SU-DHL-6 (cell line): ENCODE results near the gene HYAL1.

Experiments used
- H2AFZ ChIP-seq: fragments of 200-600 bp; sonication (generic); 2 replicates; pipeline ENCODE4 v1.6.1; 2014; ENCODE audit warnings: low read depth, mild to moderate bottlenecking, moderate library complexity, mixed read lengths, antibody characterized with exemption, low read length; ENCODE audit not compliant: severe bottlenecking
- H3F3A ChIP-seq: fragments of 200-600 bp; shearing (Covaris generic); 2 replicates; pipeline ENCODE4 v1.6.0; 2016; ENCODE audit warnings: antibody characterized with exemption, mild to moderate bottlenecking; ENCODE audit not compliant: insufficient read depth
- H3K27ac ChIP-seq: fragments of 200-600 bp; sonication (generic); 2 replicates; pipeline ENCODE4 v1.5.1; 2016; ENCODE audit warnings: low read depth, mild to moderate bottlenecking, low read length, moderate library complexity, mixed read lengths
- H3K27me3 ChIP-seq: fragments of 200-600 bp; sonication (generic), shearing (Covaris generic); 2 replicates; pipeline ENCODE4 v1.6.0; 2014; ENCODE audit warnings: mild to moderate bottlenecking, low read length
- H3K36me3 ChIP-seq: fragments of 200-600 bp; sonication (generic); 2 replicates; pipeline ENCODE4 v1.6.1; 2014; ENCODE audit warnings: mild to moderate bottlenecking, low read length, mixed read lengths
- H3K4me2 ChIP-seq: fragments of 300-600, 200-600 bp; shearing (Covaris generic), sonication (generic); 2 replicates; pipeline ENCODE4 v1.6.0; 2014; ENCODE audit warnings: low read length, low read depth, mild to moderate bottlenecking; ENCODE audit not compliant: poor library complexity, severe bottlenecking
- H3K4me3 ChIP-seq: fragments of 200-600 bp; sonication (generic); 2 replicates; pipeline ENCODE4 v1.5.1; 2014; ENCODE audit warnings: antibody characterized with exemption, low read length, mild to moderate bottlenecking, mixed read lengths; ENCODE audit not compliant: insufficient read depth, poor library complexity, severe bottlenecking
- H3K79me2 ChIP-seq: fragments of 200-600 bp; sonication (generic); 2 replicates; pipeline ENCODE4 v1.6.1; 2014; ENCODE audit warnings: mild to moderate bottlenecking, low read length, moderate library complexity; ENCODE audit not compliant: insufficient read depth
- H3K9ac ChIP-seq: fragments of 200-600 bp; sonication (generic); 2 replicates; pipeline ENCODE4 v1.7.0; 2014; ENCODE audit warnings: mild to moderate bottlenecking, low read length
- H3K9me2 ChIP-seq: fragments of 200-600 bp; sonication (generic); replicated peaks from 2 replicates; pipeline ENCODE4 v1.6.1; 2014; ENCODE audit warnings: low read length; ENCODE audit not compliant: insufficient read depth
- H3K9me3 ChIP-seq: fragments of 200-600 bp; sonication (generic); 2 replicates; pipeline ENCODE4 v1.6.1; 2014; ENCODE audit warnings: low read length, mixed read lengths; ENCODE audit not compliant: insufficient read depth
- H4K20me1 ChIP-seq: fragments of 200-600 bp; sonication (generic); 2 replicates; pipeline ENCODE4 v1.6.1; 2014; ENCODE audit warnings: low read depth, mild to moderate bottlenecking, antibody characterized with exemption, low read length, moderate library complexity, mixed read lengths
- CTCF ChIP-seq: fragments of 200-600 bp; sonication (generic); IDR thresholded peaks from one replicate; pipeline ENCODE4 v1.5.1; 2017; ENCODE audit warnings: antibody characterized with exemption, mild to moderate bottlenecking, low read length, moderate library complexity; ENCODE audit not compliant: insufficient read depth, poor library complexity, severe bottlenecking
- EZH2phosphoT487 ChIP-seq: fragments of 200-600 bp; sonication (generic), shearing (Covaris generic); conservative IDR thresholded peaks from 2 replicates; pipeline ENCODE4 v1.6.1; 2018; ENCODE audit warnings: mild to moderate bottlenecking, antibody characterized with exemption, low read length, moderate library complexity, mixed read lengths

Gene HYAL1

DNA sequence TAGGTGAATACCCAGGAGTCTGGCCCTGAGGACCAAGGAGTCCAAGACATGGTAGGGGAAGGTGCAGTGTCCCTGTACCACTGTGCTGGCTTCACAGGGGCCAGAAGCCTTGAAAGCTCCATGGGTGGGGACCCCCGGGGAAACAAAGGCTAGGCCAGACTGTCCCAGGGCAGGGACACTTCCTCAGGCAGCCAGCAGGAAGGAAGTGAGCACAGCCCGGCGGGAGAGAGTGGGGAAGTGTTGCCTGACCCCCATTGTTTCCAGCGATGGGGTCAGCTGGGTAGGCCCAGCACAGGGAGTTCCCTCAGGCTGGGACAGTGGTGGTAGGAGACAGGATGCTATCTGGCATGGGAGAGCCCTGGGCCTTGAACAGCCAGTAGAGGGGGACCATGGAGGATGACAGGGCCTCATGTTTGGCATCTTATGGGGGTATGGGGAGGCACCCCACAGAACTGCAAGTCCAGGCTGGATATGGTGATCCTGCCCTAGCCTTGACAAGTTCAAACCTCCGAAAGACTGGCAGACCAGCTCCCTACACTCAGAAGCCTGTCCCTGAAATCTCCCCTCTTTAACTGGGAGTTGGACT is 20.3 kb upstream of the HYAL1 start:
- Histone ChIP-seq H3K9me3 (no peaks in the 10 kb centered on the region), H3K27me3 (no peaks in the 10 kb centered on the region), H3K9ac (no peak overlapping the region), H2AFZ (no peak overlapping the region), H3K4me2 (no peak overlapping the region), H3K4me3 (no peak overlapping the region), H3K36me3 (no peaks in the 10 kb centered on the region), H3F3A (peaks cover 5% of the 10 kb centered on the region), H4K20me1 (no peaks in the 10 kb centered on the region), H3K27ac (no peak overlapping the region), H3K9me2 (no peaks in the 10 kb centered on the region), H3K79me2 (peaks cover 13% of the 10 kb centered on the region)
- TF ChIP-seq EZH2phosphoT487 (no peak), CTCF (no peak)

DNA sequence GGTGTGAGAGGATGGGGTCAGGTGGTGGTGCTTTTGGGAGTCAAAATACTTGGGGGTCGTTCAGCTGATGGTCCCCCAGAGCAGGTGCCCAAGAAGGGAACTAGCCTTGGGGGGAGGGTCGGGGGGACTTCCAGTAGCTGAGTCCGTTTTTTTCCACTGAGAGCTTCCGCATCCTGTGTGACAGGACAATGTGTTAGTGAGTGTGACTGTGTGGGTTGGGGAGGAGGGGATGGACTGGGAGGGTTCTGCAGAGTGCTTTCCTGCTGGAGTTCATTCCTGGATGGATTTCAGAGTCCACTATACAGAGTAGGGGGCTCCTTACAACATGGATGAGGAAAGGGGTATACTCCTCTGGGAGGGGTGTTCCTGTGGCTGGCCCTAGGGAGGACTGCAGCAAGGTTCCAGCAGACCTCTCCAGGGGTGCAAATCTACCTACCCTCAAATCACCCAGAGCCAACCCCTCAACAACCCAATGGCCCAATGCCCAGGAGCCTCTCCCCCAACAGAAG is 19.8 kb upstream of the HYAL1 start:
- TF ChIP-seq CTCF (no peak), EZH2phosphoT487 (no peak)
- Histone ChIP-seq H3K9me2 (no peaks in the 10 kb centered on the region), H4K20me1 (no peaks in the 10 kb centered on the region), H3F3A (no peaks in the 10 kb centered on the region), H3K79me2 (peaks cover 13% of the 10 kb centered on the region), H3K4me3 (no peak overlapping the region), H2AFZ (no peak overlapping the region), H3K9ac (no peak overlapping the region), H3K27me3 (no peaks in the 10 kb centered on the region), H3K36me3 (no peaks in the 10 kb centered on the region), H3K4me2 (no peak overlapping the region), H3K9me3 (no peaks in the 10 kb centered on the region), H3K27ac (no peak overlapping the region)

DNA sequence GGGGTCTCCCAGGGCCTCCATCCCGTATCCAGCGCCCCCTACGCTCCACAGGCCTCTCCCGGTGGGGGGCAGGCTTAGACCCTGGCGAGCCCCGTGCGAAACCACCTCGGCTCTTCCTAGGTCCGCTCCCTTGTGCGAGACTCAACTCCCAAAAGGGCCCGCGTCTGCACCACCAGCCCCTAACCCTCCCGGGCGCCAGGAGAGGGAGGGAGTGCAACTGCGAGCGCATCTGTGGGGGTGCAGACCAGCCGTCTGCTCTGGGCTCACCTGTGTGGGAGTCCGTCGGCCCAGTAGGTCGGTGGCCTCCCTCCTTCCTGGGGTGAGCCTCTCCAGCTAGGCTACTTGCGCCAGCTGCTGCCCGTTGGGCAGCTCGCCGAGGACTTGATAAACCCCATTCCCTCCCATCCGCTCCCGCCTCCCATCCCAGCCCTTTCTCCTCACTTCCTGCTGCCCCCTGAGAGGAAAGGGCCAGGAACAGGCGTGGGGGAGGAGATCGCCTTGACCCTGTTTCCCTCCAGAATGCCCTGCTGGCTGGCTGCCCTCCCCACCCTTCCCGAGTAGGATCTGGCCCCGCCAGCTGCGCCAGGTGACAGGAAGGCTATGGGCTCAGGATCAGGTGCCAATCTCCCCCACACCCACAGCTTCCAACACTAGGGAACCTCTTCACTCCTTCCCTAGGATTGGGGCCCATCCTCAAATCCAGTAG is 19.2 kb upstream of the HYAL1 start, which contains the start of gene HYAL2:
TSS of gene HYAL2 (minus strand) at position 360 of the 706 bp plus-strand sequence. CDS start 2,256 bp downstream, outside the sequence.
- H3K27ac ChIP-seq, result peak within 1 kb of the TSS; percentile 80
- H2AFZ ChIP-seq, result peak within 1 kb of the TSS; percentile 96
- H3F3A ChIP-seq, result no peaks in the 10 kb centered on the region
- peak within 1 kb of the TSS; percentile 87 for H3K4me3 ChIP-seq
- TF ChIP-seq EZH2phosphoT487 (no peak), CTCF (no peak)
- H3K79me2 ChIP-seq, result peaks cover 9% of the 10 kb centered on the region
- H3K9ac ChIP-seq, result peak within 1 kb of the TSS; percentile 81
- H3K27me3 ChIP-seq, result no peaks in the 10 kb centered on the region
- H3K9me2 ChIP-seq, result no peaks in the 10 kb centered on the region
- peak within 1 kb of the TSS; percentile 92 for H3K4me2 ChIP-seq
- H3K9me3 ChIP-seq, result no peaks in the 10 kb centered on the region
- H4K20me1 ChIP-seq, result no peaks in the 10 kb centered on the region
- H3K36me3 ChIP-seq, result no peaks in the 10 kb centered on the region
